Keratinocyte (primary cell): ENCODE data around the gene HAX1. TPM values are rescaled to one million over a fixed set of nuclear protein-coding genes. Genes with fewer than 3 reads are reported as not detected.
A peak's percentile ranks its signal among the peaks of the same experiment; 100 is the strongest.

Experiments used
- DNase-seq: peaks from one replicate; pipeline ENCODE4 v3.0.0-alpha.2; 2011; ENCODE audit warnings: low read depth, missing footprints, low spot score
- FAIRE-seq: peaks from 2 replicates; lab custom pipeline; 2011; peaks lifted over from hg19 to GRCh38; lab: Jason Lieb, UNC
- H2AFZ ChIP-seq: 2 replicates; pipeline ENCODE4 v1.6.0; 2012; ENCODE audit warnings: low read length, control low read depth, inconsistent platforms; ENCODE audit not compliant: control insufficient read depth
- H3K27ac ChIP-seq: 2 replicates; pipeline ENCODE4 v1.5.1; 2011; ENCODE audit warnings: low read length; ENCODE audit not compliant: control insufficient read depth, insufficient read depth
- H3K27me3 ChIP-seq: 3 replicates; pipeline ENCODE4 v1.6.0; 2011; ENCODE audit warnings: low read length; ENCODE audit not compliant: control insufficient read depth, insufficient read depth; ENCODE audit errors: extremely low read depth
- H3K36me3 ChIP-seq, 2 experiments: 2 replicates in 1 of 2; 3 replicates in 1 of 2; pipeline ENCODE4 v1.5.1; 2011; ENCODE audit warnings: low read length in 2 of 2, mild to moderate bottlenecking in 1 of 2; ENCODE audit not compliant: control insufficient read depth in 2 of 2, insufficient read depth in 2 of 2; ENCODE audit errors: extremely low read depth in 1 of 2
- H3K4me1 ChIP-seq: 3 replicates; pipeline ENCODE4 v1.5.1; 2011; ENCODE audit warnings: low read length; ENCODE audit not compliant: control insufficient read depth, insufficient read depth; ENCODE audit errors: extremely low read depth
- H3K4me2 ChIP-seq: 3 replicates; pipeline ENCODE4 v1.6.0; 2011; ENCODE audit warnings: low read depth, low read length; ENCODE audit not compliant: control insufficient read depth, insufficient read depth; ENCODE audit errors: extremely low read depth
- H3K4me3 ChIP-seq, 3 experiments: fragments of 200-600 bp in 1 of 3; sonication (generic) in 1 of 3; 2 replicates in 2 of 3; 3 replicates in 1 of 3; pipeline ENCODE4 v1.5.1; 2011 to 2016; ENCODE audit warnings: low read length in 3 of 3, mild to moderate bottlenecking in 3 of 3, control low read depth in 2 of 3, inconsistent platforms in 1 of 3, low read depth in 1 of 3, mixed read lengths in 1 of 3, mixed run types in 1 of 3, moderate library complexity in 1 of 3; ENCODE audit not compliant: control insufficient read depth in 2 of 3, insufficient read depth in 2 of 3; ENCODE audit errors: extremely low read depth in 1 of 3
- H3K79me2 ChIP-seq: 2 replicates; pipeline ENCODE4 v1.6.0; 2012; ENCODE audit warnings: low read length; ENCODE audit not compliant: control insufficient read depth, insufficient read depth
- H3K9ac ChIP-seq: 3 replicates; pipeline ENCODE4 v1.6.0; 2011; ENCODE audit warnings: low read length; ENCODE audit not compliant: control insufficient read depth, insufficient read depth; ENCODE audit errors: extremely low read depth
- H3K9me1 ChIP-seq: 3 replicates; pipeline ENCODE4 v1.6.0; 2011; ENCODE audit warnings: low read length; ENCODE audit not compliant: control insufficient read depth, insufficient read depth; ENCODE audit errors: extremely low read depth
- H3K9me3 ChIP-seq: 2 replicates; pipeline ENCODE4 v1.5.1; 2012; ENCODE audit warnings: low read depth, low read length; ENCODE audit not compliant: control insufficient read depth
- H4K20me1 ChIP-seq: 3 replicates; pipeline ENCODE4 v1.6.0; 2011; ENCODE audit warnings: low read length; ENCODE audit not compliant: control insufficient read depth, insufficient read depth; ENCODE audit errors: extremely low read depth
- EZH2 ChIP-seq: IDR thresholded peaks from one replicate; pipeline ENCODE4 v1.6.1; 2012; ENCODE audit warnings: inconsistent platforms, mild to moderate bottlenecking, low read length, moderate library complexity
- dilution Hi-C: fragments of 300-500 bp; cut with MboI; formaldehyde crosslinking; loops from one replicate; pipeline ENCODE4 v1.7.0; 2020; ENCODE audit warnings: low sequenced_read_pairs; ENCODE audit not compliant: extremely low pct_ligation_motif_present
- polyA plus RNA-seq, 5 experiments: library from polyadenylated mRNA; depleted of rRNA in 3 of 5; stranded (reverse) in 3 of 5; stranded (forward) in 1 of 5; unstranded in 1 of 5; fragments of >200 nt; gene quantifications; 1 replicate in 1 of 5; 2 replicates in 3 of 5; 3 replicates in 1 of 5; pipeline versions ENCODE4 v1.2.1 to v1.2.3, GENCODE V29; 2011 to 2012; ENCODE audit warnings: missing spikeins in 2 of 5, low read depth in 1 of 5, low replicate concordance in 1 of 5
- TF ChIP-seq, protein P1 (sequence below), 3 experiments: IDR thresholded peaks in 1 of 3; conservative IDR thresholded peaks in 1 of 3; optimal IDR thresholded peaks in 1 of 3; 2 replicates in 2 of 3; 3 replicates in 1 of 3; pipeline versions ENCODE3 to v1.5.1; 2011; ENCODE audit warnings: low read length in 3 of 3, mild to moderate bottlenecking in 3 of 3, moderate library complexity in 2 of 3, control low read depth in 1 of 3, inconsistent platforms in 1 of 3; ENCODE audit not compliant: insufficient read depth in 2 of 3; ENCODE audit errors: extremely low read depth in 1 of 3

HAX1 gene
- polyA plus RNA-seq, 1 donor (not counting 4 experiments of a cell fraction or from before 2014, with no cell fraction given) = 110 TPM

DNA sequence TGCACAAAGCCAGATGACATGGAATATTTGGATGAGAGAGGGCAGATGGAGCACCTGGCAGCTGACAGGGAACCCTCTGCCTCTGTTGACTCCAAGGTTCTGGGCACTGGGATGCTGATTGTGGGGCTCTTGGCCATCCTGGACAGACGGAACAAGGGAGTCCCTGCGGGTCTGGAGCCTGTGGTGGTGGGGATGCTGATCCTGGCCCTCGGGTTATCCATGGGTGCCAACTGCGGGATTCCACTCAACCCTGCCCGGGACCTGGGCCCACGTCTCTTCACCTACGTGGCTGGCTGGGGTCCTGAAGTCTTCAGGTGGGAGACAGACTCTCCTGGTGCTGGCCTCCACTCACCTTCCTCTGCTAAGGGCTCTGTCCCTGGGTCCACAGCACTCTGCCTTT, 51.1 kb downstream of the HAX1 start:
- no peaks in the 10 kb centered on the region for H3K36me3 ChIP-seq
- H3K9me3 ChIP-seq = no peaks in the 10 kb centered on the region
- no peaks in the 10 kb centered on the region for H3K27me3 ChIP-seq
- peaks cover 32% of the 10 kb centered on the region for H3K4me1 ChIP-seq
- H2AFZ ChIP-seq = no peak overlapping the region
- no peaks in the 10 kb centered on the region for H3K79me2 ChIP-seq
- H3K27ac ChIP-seq = no peak overlapping the region
- no peak overlapping the region for H3K4me2 ChIP-seq
- H3K9ac ChIP-seq = no peak overlapping the region
- TF ChIP-seq, protein P1, sequence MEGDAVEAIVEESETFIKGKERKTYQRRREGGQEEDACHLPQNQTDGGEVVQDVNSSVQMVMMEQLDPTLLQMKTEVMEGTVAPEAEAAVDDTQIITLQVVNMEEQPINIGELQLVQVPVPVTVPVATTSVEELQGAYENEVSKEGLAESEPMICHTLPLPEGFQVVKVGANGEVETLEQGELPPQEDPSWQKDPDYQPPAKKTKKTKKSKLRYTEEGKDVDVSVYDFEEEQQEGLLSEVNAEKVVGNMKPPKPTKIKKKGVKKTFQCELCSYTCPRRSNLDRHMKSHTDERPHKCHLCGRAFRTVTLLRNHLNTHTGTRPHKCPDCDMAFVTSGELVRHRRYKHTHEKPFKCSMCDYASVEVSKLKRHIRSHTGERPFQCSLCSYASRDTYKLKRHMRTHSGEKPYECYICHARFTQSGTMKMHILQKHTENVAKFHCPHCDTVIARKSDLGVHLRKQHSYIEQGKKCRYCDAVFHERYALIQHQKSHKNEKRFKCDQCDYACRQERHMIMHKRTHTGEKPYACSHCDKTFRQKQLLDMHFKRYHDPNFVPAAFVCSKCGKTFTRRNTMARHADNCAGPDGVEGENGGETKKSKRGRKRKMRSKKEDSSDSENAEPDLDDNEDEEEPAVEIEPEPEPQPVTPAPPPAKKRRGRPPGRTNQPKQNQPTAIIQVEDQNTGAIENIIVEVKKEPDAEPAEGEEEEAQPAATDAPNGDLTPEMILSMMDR (optimal IDR thresholded peaks at IDR 0.05 in 1 of 3, IDR thresholded peaks at IDR 0.05 in 1 of 3, conservative IDR thresholded peaks at IDR 0.05 in 1 of 3; ENCODE audit: extremely low read depth in 1 of 3, insufficient read depth in 2 of 3, low read length in 3 of 3) = no peak
- no peak for TF ChIP-seq EZH2
- H3K4me3 ChIP-seq = no peak overlapping the region
- DNase-seq (no peak), FAIRE-seq (no peak)
- dilution Hi-C loops = no loop called here
- H3K9me1 ChIP-seq = no peaks in the 10 kb centered on the region
- no peaks in the 10 kb centered on the region for H4K20me1 ChIP-seq

DNA sequence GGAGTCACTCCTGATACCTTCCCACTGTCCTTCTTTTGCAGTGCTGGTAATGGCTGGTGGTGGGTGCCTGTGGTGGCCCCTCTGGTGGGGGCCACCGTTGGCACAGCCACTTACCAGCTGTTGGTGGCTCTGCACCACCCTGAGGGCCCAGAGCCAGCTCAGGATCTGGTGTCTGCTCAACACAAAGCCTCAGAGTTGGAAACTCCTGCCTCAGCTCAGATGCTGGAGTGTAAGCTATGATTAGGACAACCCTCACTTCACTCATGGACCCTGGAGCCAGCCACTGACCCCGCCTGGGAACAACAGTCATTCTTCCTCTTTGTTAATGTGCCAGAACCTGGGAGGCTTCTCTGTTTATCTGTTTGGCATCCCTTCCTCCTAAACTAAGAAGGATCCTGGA, 51.8 kb downstream of the HAX1 start:
- Histone ChIP-seq H3K9ac (no peak overlapping the region), H3K27me3 (no peaks in the 10 kb centered on the region), H3K9me1 (no peaks in the 10 kb centered on the region), H3K27ac (no peak overlapping the region), H3K4me3 (no peak overlapping the region), H3K36me3 (no peaks in the 10 kb centered on the region), H2AFZ (no peak overlapping the region), H4K20me1 (no peaks in the 10 kb centered on the region), H3K4me1 (peaks cover 32% of the 10 kb centered on the region), H3K4me2 (peak overlapping the region; percentile 71), H3K79me2 (no peaks in the 10 kb centered on the region), H3K9me3 (no peaks in the 10 kb centered on the region)
- DNase-seq = no peak
- FAIRE-seq = no peak
- dilution Hi-C loops = no loop called here
- no peak for TF ChIP-seq EZH2
- TF ChIP-seq, protein P1 (optimal IDR thresholded peaks at IDR 0.05 in 1 of 3, IDR thresholded peaks at IDR 0.05 in 1 of 3, conservative IDR thresholded peaks at IDR 0.05 in 1 of 3; ENCODE audit: extremely low read depth in 1 of 3, insufficient read depth in 2 of 3, low read length in 3 of 3) = no peak
